GM18505 (cell line): ENCODE measurements around the gene GPC5.

Experiments
- ATAC-seq: cut with Tn5 transposase; IDR thresholded peaks from one replicate; pipeline ENCODE4 v1.9.1; 2021; ENCODE audit not compliant: unreplicated experiment
- POLR2A ChIP-seq: IDR thresholded peaks from 4 replicates; pipeline ENCODE4 v1.6.1; 2011; ENCODE audit warnings: borderline replicate concordance; ENCODE audit not compliant: insufficient read depth, insufficient read length; ENCODE audit errors: extremely low read depth

GPC5 gene

GRCh38 chr13:92029641-92030040, 631.2 kb downstream of the GPC5 start:
- TF ChIP-seq POLR2A: no peak
- no peak for ATAC-seq

GRCh38 chr13:92038905-92039304, 640.5 kb downstream of the GPC5 start:
- no peak for TF ChIP-seq POLR2A
- no peak for ATAC-seq

GRCh38 chr13:92042522-92042921, 644.1 kb downstream of the GPC5 start:
- no peak for TF ChIP-seq POLR2A
- no peak for ATAC-seq

DNA sequence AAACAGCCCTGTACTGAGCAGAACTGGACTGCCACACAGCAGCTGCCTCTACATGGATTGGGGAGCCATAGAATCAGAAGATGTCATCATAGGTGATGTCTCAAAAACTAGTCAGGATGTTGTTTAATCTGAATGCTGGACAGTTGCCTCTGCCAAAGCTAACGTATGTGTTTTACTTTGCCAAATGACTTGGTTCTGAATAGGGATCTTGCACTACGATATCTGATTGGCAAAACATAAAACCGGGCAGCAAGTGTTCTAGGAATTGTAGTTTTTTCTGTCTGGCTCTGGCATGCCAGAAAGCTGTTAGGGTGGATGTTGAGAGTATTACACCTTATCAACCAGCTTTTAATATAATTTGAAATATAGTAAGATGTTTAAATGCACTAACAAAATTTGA, 645.9 kb downstream of the GPC5 start:
- no peak for TF ChIP-seq POLR2A

DNA sequence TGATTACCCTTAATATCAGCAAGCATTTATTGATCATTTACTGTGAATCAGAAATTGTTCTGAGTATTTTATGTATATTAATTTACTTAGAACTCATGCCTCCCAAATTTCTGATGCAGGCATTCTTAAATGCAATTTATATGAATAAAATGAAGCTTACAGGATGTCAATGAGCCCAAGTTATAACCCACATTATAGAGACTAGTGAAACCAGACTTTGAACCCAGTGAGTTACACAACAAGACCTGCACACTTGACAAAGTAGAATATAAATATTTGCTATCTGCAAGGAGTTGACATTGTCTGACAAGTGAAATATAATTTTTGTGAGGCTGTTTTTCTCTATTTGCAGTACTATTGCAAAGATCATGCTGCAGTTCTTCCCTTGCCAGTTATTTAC, 656.0 kb downstream of the GPC5 start:
- no peak for TF ChIP-seq POLR2A
- no peak for ATAC-seq

More for the DNA sequence above, 645.9 kb downstream of the GPC5 start:
- ATAC-seq: no peak

DNA sequence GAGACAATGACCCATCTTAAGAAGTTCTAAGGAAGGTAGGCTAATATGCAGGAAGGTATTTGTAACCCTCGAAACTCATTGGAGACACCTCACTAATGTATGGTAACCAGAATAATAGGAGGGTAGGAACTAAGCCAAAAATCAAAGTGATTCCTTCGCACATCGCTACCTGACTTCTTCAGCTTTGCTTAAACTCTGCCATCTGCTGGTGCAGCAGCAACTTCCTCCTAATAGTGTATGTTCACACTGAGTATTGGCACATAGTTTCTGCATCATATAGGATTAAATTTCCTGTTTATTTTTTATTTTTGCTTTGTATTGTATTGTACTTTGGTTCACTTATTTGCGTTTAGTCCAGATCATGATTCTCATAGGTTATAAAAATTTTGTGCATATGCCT, 676.2 kb downstream of the GPC5 start:
- no peak for TF ChIP-seq POLR2A
- ATAC-seq: no peak

- no peak for TF ChIP-seq POLR2A
- no peak for ATAC-seq
Measured at GRCh38 chr13:92097337-92097903, 699.0 kb downstream of the GPC5 start.

- no peak for ATAC-seq
- TF ChIP-seq POLR2A: no peak
Measured at GRCh38 chr13:92101801-92102200, 703.4 kb downstream of the GPC5 start.

DNA sequence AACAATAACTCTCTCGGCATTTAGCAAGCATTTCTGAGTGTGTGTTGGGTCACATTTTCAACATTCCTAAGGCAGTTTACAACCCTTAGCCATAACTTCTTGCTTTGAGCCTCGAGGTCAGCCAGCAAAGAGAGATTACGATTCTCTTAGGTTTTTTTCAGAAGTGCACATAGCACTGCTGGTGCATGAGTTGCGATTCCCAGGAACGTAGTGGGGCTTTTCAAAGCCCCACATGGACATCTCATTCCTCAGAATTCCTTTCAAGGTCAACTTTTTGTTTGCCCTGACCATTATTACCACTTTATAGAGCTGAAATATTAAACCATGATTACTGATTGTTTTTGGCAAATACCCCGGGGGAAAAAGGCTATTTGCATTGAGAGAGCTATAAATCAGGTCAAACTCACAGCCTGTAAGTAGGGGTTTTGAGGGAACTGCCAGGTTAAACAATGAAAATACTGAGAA, 705.3 kb downstream of the GPC5 start:
- TF ChIP-seq POLR2A: no peak
- no peak for ATAC-seq

DNA sequence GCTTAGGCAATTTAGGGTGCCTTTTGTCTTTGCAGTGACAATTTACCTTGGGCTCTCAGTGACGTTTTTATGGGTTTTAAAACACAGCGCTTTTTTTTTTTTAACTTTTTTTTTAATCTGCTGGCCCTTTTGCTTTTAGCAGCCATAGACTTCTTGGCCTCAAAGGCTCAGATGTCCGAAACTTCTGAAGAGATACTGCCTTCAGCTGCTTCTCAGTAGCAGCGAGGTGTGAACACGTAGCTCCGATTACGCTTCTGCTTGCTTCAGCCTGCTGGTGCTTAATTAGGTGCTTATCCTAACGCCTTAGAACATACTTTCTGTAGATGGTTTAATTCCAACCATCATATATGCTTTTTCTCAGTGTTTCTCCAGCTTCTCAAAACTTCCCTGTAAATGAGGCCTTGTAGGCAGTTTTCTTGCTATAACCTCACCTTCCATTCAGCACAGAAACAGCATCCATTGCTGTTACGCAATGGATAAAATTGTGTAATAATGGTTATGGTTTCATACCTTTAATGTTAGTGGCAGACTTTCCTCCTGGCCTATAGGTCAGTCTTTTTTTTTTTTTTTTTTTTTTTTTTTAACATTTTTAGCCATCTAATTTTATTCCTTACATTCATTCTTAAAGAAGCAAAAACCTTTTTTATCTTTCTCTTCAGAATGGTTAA, 723.9 kb downstream of the GPC5 start:
- TF ChIP-seq POLR2A: no peak
- no peak for ATAC-seq

DNA sequence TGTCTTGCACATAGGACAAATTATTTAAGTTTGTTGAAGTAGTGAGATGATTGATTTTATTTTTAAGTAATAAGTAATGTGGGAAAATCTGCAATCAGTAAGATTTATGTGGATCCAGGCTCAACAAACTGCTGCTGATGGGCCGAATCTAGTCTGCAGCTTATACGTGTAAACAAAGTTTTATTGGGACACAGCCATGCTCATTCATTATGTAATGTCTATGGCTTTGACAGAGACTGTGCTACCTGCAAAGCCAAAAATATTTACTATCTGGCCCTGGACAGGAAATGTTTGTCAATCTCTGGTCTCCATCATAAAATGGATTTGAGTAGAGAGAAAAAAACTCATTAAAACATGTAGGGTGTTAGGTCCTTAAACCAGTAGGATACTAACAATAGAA, 728.0 kb downstream of the GPC5 start:
- no peak for ATAC-seq

DNA sequence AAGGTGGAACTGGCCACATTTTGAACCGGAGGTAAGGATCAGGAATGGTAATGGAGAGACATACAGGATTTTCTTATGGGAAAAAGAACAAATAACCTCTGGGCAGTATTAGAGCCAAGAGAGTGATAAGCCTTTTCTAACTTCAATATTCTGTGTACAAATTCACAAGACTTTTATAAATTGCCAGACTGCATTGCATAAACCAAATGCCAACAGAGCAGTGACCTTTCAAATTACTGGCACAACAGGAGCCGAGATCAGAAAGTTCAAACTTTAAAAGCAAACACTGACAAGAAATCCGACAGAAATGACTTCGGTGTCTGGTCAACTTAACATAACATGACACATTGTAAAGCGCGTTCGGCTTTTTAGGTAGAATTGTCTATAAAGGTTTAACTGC, 737.1 kb downstream of the GPC5 start:
- no peak for ATAC-seq
- TF ChIP-seq POLR2A: no peak

More for the DNA sequence above, 728.0 kb downstream of the GPC5 start:
- no peak for TF ChIP-seq POLR2A

DNA sequence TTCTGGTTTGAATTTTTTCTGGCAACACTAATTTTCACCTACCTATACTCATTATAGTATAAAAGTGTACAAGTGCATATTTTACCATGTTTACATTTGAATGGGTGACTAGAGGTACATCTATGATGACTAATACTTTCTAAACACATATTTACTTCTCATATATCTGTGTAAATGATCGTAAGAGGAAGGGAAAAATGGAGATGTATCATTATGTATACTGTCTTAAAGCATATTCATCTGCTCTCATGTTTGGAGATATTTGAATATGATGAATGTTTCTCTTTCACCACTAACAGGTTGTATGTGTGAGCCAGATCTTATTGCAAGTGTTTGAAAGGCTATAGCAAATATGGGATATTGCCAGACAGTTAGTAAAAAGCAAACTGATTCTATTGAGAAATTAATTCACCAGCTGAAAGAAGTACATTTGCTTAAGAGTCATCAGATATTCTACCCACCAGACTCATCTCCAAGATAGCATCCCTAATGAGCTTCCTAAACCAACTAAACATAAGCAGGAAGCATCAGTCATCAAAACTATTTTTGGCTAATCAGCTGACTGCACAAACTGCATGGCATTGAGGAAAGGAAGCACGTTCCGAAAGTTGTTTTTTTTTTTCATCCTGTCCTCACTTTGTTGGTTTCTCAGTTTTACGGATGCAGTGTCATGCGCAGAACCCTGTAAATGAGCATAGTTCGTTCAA, 738.2 kb downstream of the GPC5 start:
- TF ChIP-seq POLR2A: no peak
- no peak for ATAC-seq

- ATAC-seq: no peak
- no peak for TF ChIP-seq POLR2A
Measured at GRCh38 chr13:92137520-92137919, 739.1 kb downstream of the GPC5 start.
